DOHH2 (cell line): ENCODE results near the gene SGTB.

ENCODE experiments used
- CTCF ChIP-seq: fragments of 200-600 bp; sonication (generic); IDR thresholded peaks from one replicate; pipeline ENCODE4 v1.5.1; 2014; ENCODE audit warnings: antibody characterized with exemption, mild to moderate bottlenecking, low read depth, low read length; ENCODE audit not compliant: poor library complexity, severe bottlenecking
- EZH2phosphoT487 ChIP-seq: fragments of 200-600 bp; sonication (generic); IDR thresholded peaks from 2 replicates; pipeline ENCODE4 v1.6.1; 2017; ENCODE audit warnings: borderline replicate concordance, mild to moderate bottlenecking, antibody characterized with exemption, low read length, moderate library complexity, mixed read lengths

- TF ChIP-seq CTCF (no peak), EZH2phosphoT487 (no peak)
These were observed 14.1 kb upstream of the SGTB start for GRCh38 chr5:65736011-65736410.
